Trophoblast cell (in vitro differentiated cells and primary cell): ENCODE results near the gene NF1.
"Not testable (repeated sequence)": the region's sequence is repeated elsewhere in the genome, so short reads cannot be mapped to it uniquely, and the experiment has no call there.

Experiments
- DNase-seq, 2 donors: peaks; one replicate each; pipeline ENCODE4 v3.0.0-alpha.2; 2016
- H2AFZ ChIP-seq: 2 replicates; pipeline ENCODE4 v1.6.1; 2013; ENCODE audit warnings: low read length, moderate library complexity, mild to moderate bottlenecking; ENCODE audit not compliant: insufficient read depth, poor library complexity
- H2AK5ac ChIP-seq: 2 replicates; pipeline ENCODE4 v1.6.1; 2013; ENCODE audit warnings: mild to moderate bottlenecking, low read length
- H2BK120ac ChIP-seq: 2 replicates; pipeline ENCODE4 v1.6.1; 2013; ENCODE audit warnings: low read length, mild to moderate bottlenecking, moderate library complexity; ENCODE audit not compliant: insufficient read depth, poor library complexity
- H2BK12ac ChIP-seq: 2 replicates; pipeline ENCODE4 v1.6.1; 2013; ENCODE audit warnings: mild to moderate bottlenecking, low read length, moderate library complexity
- H2BK5ac ChIP-seq: 2 replicates; pipeline ENCODE4 v1.6.1; 2013; ENCODE audit warnings: low read length, low read depth, moderate library complexity, mild to moderate bottlenecking; ENCODE audit not compliant: poor library complexity
- H3K14ac ChIP-seq: 2 replicates; pipeline ENCODE4 v1.6.1; 2013; ENCODE audit warnings: mild to moderate bottlenecking, low read length
- H3K18ac ChIP-seq: 2 replicates; pipeline ENCODE4 v1.6.1; 2013; ENCODE audit warnings: mild to moderate bottlenecking, low read length
- H3K23ac ChIP-seq: 2 replicates; pipeline ENCODE4 v1.6.1; 2013; ENCODE audit warnings: low read length
- H3K27ac ChIP-seq: 2 replicates; pipeline ENCODE4 v1.5.1; 2013; ENCODE audit warnings: low read depth, mild to moderate bottlenecking, inconsistent platforms, low read length, moderate library complexity
- H3K27me3 ChIP-seq: 2 replicates; pipeline ENCODE4 v1.6.1; 2013; ENCODE audit warnings: inconsistent platforms, mild to moderate bottlenecking, low read length, moderate library complexity; ENCODE audit not compliant: insufficient read depth
- H3K36me3 ChIP-seq, 2 experiments: 1 replicate in 1 of 2; 2 replicates in 1 of 2; pipeline ENCODE4 v1.6.1; 2013; ENCODE audit warnings: low read length in 2 of 2, mild to moderate bottlenecking in 2 of 2, moderate library complexity in 1 of 2; ENCODE audit not compliant: insufficient read depth in 2 of 2, control insufficient read depth in 1 of 2
- H3K4ac ChIP-seq: 2 replicates; pipeline ENCODE4 v1.6.1; 2013; ENCODE audit warnings: low read depth, mild to moderate bottlenecking, low read length, moderate library complexity
- H3K4me1 ChIP-seq, 2 experiments: 1 replicate in 1 of 2; 2 replicates in 1 of 2; pipeline ENCODE4 v1.6.1; 2013; ENCODE audit warnings: low read length in 2 of 2, mild to moderate bottlenecking in 2 of 2, moderate library complexity in 1 of 2; ENCODE audit not compliant: insufficient read depth in 2 of 2, control insufficient read depth in 1 of 2
- H3K4me2 ChIP-seq: 2 replicates; pipeline ENCODE4 v1.6.1; 2013; ENCODE audit warnings: inconsistent platforms, mild to moderate bottlenecking, low read length, moderate library complexity
- H3K4me3 ChIP-seq: 2 replicates; pipeline ENCODE4 v1.5.1; 2013; ENCODE audit warnings: mild to moderate bottlenecking, low read depth, low read length, inconsistent platforms
- H3K79me1 ChIP-seq: one replicate; pipeline ENCODE4 v1.6.1; 2013; ENCODE audit warnings: low read length
- H3K79me2 ChIP-seq: 2 replicates; pipeline ENCODE4 v1.6.1; 2013; ENCODE audit warnings: low read length, mild to moderate bottlenecking; ENCODE audit not compliant: control insufficient read depth, insufficient read depth, poor library complexity
- H3K9ac ChIP-seq: 2 replicates; pipeline ENCODE4 v1.6.1; 2013; ENCODE audit warnings: mild to moderate bottlenecking, low read length
- H3K9me3 ChIP-seq: 2 replicates; pipeline ENCODE4 v1.6.1; 2013; ENCODE audit warnings: low read depth, mild to moderate bottlenecking, control low read depth, inconsistent platforms, low read length; ENCODE audit not compliant: insufficient read depth
- H4K12ac ChIP-seq: 2 replicates; pipeline ENCODE4 v1.6.1; 2013; ENCODE audit warnings: low read depth, mild to moderate bottlenecking, low read length, moderate library complexity
- H4K8ac ChIP-seq: 2 replicates; pipeline ENCODE4 v1.6.1; 2013; ENCODE audit warnings: low read depth, mild to moderate bottlenecking, low read length, moderate library complexity
- H4K91ac ChIP-seq: one replicate; pipeline ENCODE4 v1.6.1; 2013; ENCODE audit warnings: low read depth, mild to moderate bottlenecking, low read length, moderate library complexity
- WGBS: extraction: QIAGEN DNeasy Blood & Tissue Kit; methylation state at CpG from one replicate; pipeline ENCODE4 v1.1.7; 2013; ENCODE audit warnings: missing lambda C conversion rate; ENCODE audit not compliant: insufficient read length, insufficient coverage; ENCODE audit errors: extremely low coverage; 5-methylcytosine and 5-hydroxymethylcytosine counted together

NF1 gene

DNA sequence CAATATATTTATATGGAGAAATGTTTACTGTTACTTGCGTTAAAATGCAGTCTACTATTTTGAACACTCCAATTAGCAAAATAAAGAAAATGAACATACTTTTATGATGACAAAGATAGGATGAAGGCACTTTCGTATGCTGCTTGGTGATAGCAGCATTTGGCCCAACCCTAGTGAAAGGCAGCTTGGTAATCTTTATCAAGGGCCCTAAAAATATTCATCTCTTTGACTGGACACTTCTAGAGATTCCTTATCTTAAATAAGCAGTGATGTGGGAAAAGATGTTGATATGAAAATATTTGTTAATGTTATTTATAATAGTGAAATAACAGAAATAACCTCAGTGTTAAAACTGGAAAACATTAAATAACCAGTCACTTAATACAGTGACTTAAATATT is 79.4 kb downstream of the NF1 start:
- Histone ChIP-seq H2AK5ac (no peak overlapping the region), H3K79me2 (no peaks in the 10 kb centered on the region), H3K18ac (no peak overlapping the region), H2BK120ac (no peak overlapping the region), H4K91ac (no peak overlapping the region), H3K4me2 (no peak overlapping the region), H3K4ac (no peak overlapping the region), H3K36me3 (peaks cover 2 to 4% of the 10 kb centered on the region in 2 experiments), H4K8ac (no peak overlapping the region), H3K27me3 (no peaks in the 10 kb centered on the region), H2AFZ (no peak overlapping the region), H3K9me3 (no peaks in the 10 kb centered on the region), H3K27ac (no peak overlapping the region), H3K9ac (no peak overlapping the region), H4K12ac (no peak overlapping the region), H3K79me1 (no peaks in the 10 kb centered on the region), H2BK12ac (no peak overlapping the region), H2BK5ac (no peak overlapping the region), H3K4me3 (no peak overlapping the region), H3K4me1 (no peaks in the 10 kb centered on the region), H3K23ac (no peak overlapping the region), H3K14ac (no peak overlapping the region)
- no CpG with 5 or more reads among the region's 2 CpGs for WGBS
- no peak for DNase-seq

DNA sequence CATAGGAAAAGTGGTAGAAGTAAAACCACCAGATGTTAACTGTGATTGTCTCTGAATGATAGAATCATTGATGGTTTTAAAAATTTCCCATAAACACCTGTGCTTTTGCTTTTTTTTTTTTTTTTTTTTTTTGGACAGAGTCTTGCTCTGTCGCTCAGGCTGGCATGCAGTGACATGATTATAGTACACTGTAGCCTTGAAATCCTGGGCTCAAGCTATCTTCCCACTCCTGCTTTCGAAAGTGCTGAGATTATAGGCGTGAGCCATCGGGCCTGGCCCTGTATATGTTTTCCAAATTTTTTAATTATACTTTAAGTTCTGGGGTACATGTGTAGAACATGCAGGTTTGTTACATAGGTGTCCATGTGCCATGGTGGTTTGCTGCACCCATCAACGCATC is 80.5 kb downstream of the NF1 start:
- no CpG with 5 or more reads among the region's 5 CpGs for WGBS
- no peak overlapping the region for H3K4ac ChIP-seq
- no peak overlapping the region for H4K12ac ChIP-seq
- no peak overlapping the region for H3K9ac ChIP-seq
- no peak overlapping the region for H3K14ac ChIP-seq
- H2BK12ac ChIP-seq = no peak overlapping the region
- H3K79me2 ChIP-seq = no peaks in the 10 kb centered on the region
- no peaks in the 10 kb centered on the region for H3K79me1 ChIP-seq
- no peak overlapping the region for H2AFZ ChIP-seq
- H2AK5ac ChIP-seq = no peak overlapping the region
- no peak overlapping the region for H4K8ac ChIP-seq
- H3K23ac ChIP-seq = no peak overlapping the region
- H3K27me3 ChIP-seq = no peaks in the 10 kb centered on the region
- H3K4me2 ChIP-seq = no peak overlapping the region
- H4K91ac ChIP-seq = no peak overlapping the region
- H3K36me3 ChIP-seq = peaks cover 2 to 4% of the 10 kb centered on the region in 2 experiments
- no peaks in the 10 kb centered on the region for H3K9me3 ChIP-seq
- no peaks in the 10 kb centered on the region for H3K4me1 ChIP-seq
- DNase-seq = no peak
- no peak overlapping the region for H3K4me3 ChIP-seq
- no peak overlapping the region for H2BK120ac ChIP-seq
- H3K27ac ChIP-seq = no peak overlapping the region
- no peak overlapping the region for H3K18ac ChIP-seq
- H2BK5ac ChIP-seq = no peak overlapping the region

DNA sequence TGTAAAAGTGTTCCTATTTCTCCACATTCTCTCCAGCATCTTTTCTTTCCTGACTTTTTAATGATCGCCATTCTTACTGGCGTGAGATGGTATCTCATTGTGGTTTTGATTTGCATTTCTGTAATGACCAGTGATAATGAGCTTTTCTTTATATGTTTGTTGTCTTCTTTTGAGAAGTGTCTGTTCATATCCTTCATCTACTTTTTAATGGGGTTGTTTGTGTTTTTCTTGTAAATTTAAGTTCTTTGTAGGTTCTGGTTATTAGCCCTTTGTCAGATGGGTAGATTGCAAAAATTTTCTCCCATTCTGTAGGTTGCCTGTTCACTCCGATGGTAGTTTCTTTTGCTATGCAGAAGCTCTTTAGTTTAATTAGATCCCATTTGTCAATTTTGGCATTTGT is 81.4 kb downstream of the NF1 start:
- H3K9ac ChIP-seq, H3K79me2 ChIP-seq, H2AFZ ChIP-seq, H3K14ac ChIP-seq, H3K4me3 ChIP-seq, H3K27ac ChIP-seq, H3K27me3 ChIP-seq, H3K18ac ChIP-seq, H3K4me2 ChIP-seq, H4K91ac ChIP-seq, H3K9me3 ChIP-seq, H2BK120ac ChIP-seq, DNase-seq, H2BK12ac ChIP-seq, H4K8ac ChIP-seq, H3K4ac ChIP-seq, H3K23ac ChIP-seq, H3K4me1 ChIP-seq, H2AK5ac ChIP-seq, H3K36me3 ChIP-seq, H2BK5ac ChIP-seq, H3K79me1 ChIP-seq, H4K12ac ChIP-seq: not testable (repeated sequence)
- WGBS = no CpG with 5 or more reads among the region's 3 CpGs

DNA sequence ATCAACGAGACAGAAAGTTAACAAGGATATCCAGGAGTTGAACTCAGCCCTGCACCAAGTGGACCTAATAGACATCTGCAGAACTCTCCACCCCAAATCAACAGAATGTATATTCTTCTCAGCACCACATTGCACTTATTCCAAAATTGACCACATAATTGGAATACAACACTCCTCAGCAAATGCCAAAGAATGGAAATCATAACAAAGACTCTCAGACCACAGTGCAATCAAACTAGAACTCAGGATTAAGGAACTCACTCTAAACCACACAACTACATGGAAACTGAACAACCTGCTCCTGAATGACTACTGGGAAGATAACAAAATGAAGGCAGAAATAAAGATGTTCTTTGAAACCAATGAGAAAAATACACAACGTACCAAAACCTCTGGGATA is 84.2 kb downstream of the NF1 start:
- not testable (repeated sequence) for H3K23ac ChIP-seq, H3K9ac ChIP-seq, DNase-seq, H2AK5ac ChIP-seq, H3K14ac ChIP-seq, H2BK5ac ChIP-seq, H3K18ac ChIP-seq, H4K8ac ChIP-seq, H3K4me2 ChIP-seq, H2AFZ ChIP-seq, H3K36me3 ChIP-seq, H3K4me3 ChIP-seq, H4K91ac ChIP-seq, H3K27me3 ChIP-seq, H3K4me1 ChIP-seq, H3K9me3 ChIP-seq, H3K27ac ChIP-seq, H3K79me2 ChIP-seq, H2BK12ac ChIP-seq, H4K12ac ChIP-seq, H3K4ac ChIP-seq, H3K79me1 ChIP-seq, H2BK120ac ChIP-seq
- WGBS = no CpG with 5 or more reads among the region's 2 CpGs
